Inflammatory macrophage treated with lipopolysaccharide for 1 hour (primary cell): Measurements from ENCODE around the gene ZNF497.
"Not testable (repeated sequence)": the region's sequence is repeated elsewhere in the genome, so short reads cannot be mapped to it uniquely, and the experiment has no call there.

Source experiments
- DNase-seq, 2 donors: peaks; one replicate each; pipeline ENCODE4 v3.0.0-alpha.2; 2020 to 2022

The ZNF497 gene

DNA sequence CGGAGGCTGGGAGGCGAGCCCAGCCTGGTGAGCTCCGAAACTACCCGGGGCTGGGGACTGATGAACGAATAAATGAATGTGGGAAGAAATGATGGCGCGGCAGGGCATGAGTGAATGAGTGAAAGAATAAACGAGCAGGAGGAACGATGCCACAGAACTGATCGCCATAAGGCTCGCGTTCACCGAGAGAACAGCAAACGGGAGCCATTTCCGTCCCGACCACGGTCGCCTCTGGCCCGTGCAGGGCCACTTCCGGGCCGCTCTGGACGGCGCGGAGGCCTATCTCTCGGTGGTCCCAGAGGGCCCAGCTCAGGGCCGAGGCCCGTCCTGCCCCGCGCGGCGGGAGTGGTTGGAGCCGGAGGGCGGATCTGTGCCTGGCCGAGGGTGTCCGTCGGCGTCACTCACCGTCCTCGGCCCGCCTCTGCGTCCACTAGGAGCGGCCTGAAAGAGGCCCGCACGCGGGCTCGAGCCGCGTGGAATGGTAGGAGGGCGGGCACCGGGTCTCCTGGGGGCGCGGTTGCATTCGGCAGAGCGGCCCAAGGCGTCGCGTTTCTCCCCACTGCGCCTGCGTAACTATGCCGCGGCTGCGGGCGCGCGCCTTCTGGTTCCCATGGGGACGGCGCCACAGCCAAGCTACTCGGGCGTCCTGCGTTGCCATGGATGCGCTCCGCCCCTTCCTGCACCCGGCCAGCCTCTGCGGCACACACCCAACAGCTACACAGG is at the start of gene ZNF497:
Gene ZNF497, minus strand, starts transcription at position 480 of the 723 bp plus-strand sequence. CDS start 5,116 bp downstream, outside the sequence.
- peak; percentile 92 to 96 for DNase-seq

- DNase-seq, result no peak
Observed at GRCh38 chr19:58409010-58409790, 46.6 kb upstream of the ZNF497 start.

DNA sequence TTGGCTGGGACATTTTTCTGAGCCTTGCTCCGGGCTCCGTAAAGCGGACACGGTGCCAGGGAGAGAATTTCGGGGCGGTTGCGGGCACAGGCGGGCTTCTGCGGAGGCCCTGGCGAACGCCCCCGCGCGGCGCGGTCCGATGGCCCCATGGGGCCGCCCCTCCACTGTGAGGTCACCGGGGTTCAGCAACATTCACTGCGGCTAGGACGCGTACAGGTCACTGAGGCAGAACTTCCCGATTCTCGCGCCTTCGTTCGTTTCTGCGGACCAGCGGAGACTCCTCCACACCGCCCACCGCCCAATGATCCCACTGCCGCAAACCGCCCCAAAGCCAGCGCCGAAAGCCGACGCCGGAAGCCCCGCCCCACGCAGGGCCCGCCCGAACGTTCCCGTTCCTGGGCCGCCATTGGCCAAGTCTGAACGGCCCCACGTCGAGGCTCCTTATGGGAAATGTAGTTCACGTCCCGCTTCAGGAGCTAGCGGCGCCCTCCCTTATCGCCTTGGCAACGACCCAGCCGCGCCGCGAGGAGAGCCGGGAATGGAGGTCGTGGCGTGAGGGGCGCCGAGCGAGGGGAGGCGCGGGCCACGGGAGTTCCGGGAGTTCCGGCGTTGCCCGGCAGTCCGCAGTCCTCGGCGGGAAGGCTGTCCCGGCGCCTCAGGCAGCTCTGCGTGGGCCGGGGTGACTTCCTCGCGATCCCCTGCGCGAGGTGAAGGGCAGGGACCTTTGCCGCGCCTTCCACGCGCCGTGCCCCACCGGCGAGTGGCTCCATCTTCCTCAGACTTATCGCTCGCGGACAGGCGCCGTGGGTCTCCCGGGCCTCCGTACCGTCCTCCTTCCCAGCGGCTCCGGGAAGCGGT is 45.8 kb upstream of the ZNF497 start, which contains the start of gene ZNF584:
Gene ZNF584, plus strand, starts transcription at position 498 of the 858 bp plus-strand sequence. CDS start 499 bp downstream, outside the sequence.
- DNase-seq, result peak; percentile 95 to 96

GRCh38 chr19:58407658-58408151 is 45.2 kb upstream of the ZNF497 start:
- DNase-seq, result no peak

DNA sequence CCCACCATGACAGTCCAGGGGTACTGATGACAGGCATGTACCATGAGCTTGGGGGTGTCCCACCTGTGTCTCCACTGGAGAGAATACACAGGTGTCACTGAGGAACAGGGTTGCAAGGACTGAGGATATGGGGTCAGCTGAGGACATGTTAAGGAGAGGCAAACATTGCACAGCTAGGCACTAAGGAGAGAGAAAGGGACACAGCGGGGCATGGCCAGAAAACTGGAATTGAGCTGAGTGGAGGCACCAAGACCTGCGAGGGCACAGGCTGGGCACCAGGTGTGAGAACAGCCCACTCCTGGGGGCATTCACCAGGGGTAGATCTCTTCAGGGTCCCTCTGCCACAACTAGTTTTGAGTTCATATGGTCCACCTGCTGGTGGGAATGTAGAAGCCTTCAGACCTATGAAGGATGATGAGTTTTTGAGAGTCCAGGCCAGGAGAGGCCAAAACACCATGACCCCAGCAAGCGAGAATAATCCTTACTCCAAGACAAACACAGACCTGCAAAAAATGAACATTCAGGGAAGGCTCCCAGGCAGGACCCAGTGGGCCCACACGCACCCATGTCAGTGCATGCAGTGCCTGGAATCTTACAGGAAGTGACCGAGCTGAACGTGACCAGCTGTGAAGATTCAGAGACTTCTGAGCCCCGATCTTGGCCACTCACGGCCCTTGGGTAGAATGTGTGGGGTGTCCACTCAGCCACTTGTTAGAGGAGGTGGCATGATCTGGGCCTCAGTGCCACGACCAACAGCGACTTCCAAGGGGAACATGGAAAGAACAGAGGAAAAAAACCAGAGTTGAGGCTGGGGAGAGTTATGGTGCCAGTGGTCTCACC is 44.5 kb upstream of the ZNF497 start:
- DNase-seq, result no peak

DNA sequence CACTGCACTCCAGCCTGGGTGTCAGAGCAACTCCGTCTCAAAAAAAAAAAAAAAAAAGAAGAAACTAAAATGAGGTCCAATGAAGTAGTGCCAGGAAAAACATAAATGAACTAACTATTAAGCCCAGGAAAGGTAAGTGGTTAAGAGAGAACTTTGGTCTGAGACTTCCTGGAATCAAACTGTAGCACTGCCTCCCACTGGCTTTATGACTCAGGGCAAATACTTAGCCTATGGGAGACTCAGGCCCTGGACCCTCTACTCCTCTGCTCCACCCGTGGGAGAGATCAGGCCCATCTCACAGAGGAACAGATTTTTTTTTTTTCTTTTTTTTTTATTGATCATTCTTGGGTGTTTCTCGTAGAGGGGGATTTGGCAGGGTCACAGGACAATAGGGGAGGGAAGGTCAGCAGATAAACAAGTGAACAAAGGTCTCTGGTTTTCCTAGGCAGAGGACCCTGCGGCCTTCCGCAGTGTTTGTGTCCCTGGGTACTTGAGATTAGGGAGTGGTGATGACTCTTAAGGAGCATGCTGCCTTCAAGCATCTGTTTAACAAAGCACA is 41.4 kb upstream of the ZNF497 start:
- DNase-seq, result not testable (repeated sequence)

- DNase-seq, result no peak
Observed at GRCh38 chr19:58401840-58402421, 39.4 kb upstream of the ZNF497 start.

GRCh38 chr19:58400916-58401839 is 38.6 kb upstream of the ZNF497 start:
- peak; percentile 99 for DNase-seq

DNA sequence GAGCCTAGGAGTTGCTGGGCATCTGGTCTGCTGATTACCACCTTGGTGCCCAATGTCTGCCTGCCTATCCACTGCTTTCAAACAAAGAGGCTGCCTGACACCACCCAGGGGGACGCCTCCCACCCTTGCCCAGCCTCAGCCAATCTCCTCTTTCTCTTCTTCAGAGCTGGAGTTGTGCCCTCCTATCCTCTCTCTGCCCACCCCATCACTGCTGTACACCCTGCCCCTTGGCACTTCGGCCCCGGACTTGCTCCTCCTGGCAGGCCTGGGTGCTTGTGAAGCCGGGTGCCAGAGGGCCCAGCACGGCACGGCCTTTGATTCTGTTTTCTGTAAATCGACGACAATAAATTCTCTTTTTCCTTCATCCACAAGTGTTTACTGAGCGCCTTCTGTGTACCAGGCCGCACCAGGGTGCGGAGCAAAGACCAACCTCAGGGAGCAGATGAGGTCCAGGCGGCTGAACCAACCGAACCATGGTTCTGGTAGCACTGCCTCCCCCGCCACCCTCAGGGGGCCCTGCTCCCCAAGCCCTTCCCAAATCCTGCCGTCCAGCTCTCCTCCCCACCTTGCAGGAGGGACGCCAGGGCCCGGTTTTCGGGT is 37.9 kb upstream of the ZNF497 start:
- no peak for DNase-seq

DNA sequence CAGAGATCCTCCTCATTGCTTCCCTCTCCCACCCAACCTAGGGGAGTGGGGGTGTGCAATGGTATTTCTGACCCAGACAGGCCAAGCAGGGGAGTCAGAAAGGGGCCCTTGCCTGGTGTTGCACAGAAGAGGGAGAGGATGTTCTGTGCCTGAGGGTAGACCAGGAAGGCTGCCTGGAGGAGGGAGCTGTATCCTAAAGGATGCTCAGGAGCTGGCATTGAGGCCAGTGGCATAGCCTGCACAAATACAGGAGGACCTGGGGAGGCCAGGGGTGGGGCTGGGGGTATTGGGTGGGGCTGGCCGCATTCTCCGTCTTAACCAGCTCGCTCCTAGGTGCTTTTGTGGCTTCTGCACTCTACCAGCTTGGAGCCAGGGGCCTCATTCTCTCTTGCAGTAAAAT is 37.4 kb upstream of the ZNF497 start:
- no peak for DNase-seq

DNA sequence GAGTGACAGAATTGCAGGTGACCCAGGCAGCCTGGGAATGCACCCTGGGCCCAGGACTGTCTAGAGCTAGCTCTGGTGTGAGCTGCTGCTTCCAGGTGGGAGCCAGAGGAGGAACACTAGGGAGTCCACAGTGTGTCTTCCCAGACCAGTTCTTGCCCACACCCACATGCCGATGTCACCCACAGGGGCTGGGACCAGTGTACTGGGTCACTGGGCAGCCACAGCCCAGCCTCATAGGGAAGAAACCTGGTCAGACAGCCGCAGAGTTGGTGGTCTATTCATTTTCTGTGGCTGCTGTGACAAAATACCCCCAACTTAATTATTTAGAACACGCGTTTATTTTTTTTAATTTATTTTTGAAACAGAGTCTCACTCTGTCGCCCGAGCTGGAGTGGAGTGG is 36.0 kb upstream of the ZNF497 start:
- no peak for DNase-seq

DNA sequence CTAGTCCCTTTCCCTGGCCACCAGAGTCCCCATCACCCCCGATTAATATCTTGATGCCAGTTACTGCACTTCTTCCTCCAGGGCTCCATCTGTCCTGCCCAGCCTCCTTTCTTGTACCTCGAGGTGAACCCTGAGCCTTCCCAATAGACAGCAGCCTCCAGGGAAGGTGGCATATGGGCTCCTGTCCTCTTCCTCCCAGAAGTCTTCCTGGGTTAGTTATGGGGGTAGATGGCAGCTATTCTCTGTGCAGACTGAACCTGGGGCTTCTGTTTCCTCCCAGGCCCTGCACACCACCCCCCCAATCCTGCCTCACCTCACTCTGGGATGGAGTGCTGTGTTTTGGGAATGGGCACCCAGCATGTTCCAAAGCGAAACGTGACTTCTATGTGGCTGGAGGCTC is 35.5 kb upstream of the ZNF497 start:
- DNase-seq, result no peak

GRCh38 chr19:58397533-58398037 is 35.0 kb upstream of the ZNF497 start:
- DNase-seq, result no peak

GRCh38 chr19:58396691-58397532 is 34.4 kb upstream of the ZNF497 start:
- DNase-seq, result no peak

DNA sequence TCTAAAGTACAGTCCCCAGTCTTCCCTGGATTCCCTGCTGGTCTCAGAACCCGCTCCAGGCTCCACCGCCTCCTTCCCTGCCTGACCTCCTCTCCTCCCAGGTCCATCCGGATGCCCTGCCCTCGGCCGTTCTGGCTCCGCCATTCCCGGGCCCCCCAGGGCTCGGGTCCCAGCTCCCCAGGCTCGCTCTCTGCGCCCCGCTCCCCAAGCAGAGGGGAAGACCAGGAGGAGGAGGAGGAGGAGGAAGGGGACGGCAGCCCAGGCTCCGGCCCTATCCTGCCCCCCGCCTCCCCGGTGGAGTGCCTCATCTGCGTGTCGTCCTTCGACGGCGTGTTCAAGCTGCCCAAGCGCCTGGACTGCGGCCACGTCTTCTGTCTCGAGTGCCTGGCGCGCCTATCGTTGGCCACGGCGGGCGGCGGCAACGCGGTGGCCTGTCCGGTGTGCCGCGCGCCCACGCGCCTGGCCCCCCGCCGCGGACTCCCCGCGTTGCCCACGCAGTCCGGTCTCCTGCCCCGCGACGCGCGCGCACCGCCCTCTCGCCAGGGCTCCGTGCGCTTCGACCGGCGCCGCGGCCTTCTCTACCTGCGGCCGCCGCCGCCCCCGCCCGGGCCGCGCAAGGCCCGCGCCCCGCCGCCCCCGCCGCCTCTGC is 33.6 kb upstream of the ZNF497 start:
- no peak for DNase-seq

- no peak for DNase-seq
Observed at GRCh38 chr19:58395220-58395978, 32.8 kb upstream of the ZNF497 start, which contains the start of gene RNF225. Gene RNF225, plus strand, starts transcription at chr19:58395656. Its CDS starts 434 bp downstream, at chr19:58396090.

DNA sequence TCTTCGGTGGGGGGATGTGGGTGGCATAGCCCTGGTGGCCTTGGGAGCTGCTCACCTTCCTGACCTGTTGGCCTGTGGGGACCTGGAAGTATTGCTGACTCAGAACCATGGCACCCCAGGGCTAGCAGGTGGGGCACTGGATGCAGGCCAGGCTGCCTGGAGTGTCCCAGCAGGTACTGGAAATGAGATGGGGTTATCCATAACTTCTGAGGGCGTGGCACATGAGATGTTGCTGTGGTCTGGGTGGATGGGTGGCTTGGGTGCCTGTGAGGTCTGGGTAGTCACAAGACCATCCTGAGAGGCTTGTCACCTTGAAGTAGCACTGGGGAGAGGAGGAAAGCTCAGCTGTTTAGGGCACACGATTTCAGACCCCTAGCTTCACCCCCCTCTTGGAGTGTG is 32.3 kb upstream of the ZNF497 start:
- DNase-seq, result no peak
